Adrenal gland (tissue), 5 donors: Measurements from ENCODE around the gene LENG9.

ENCODE experiments used
- POLR2A ChIP-seq, 2 donors: fragments of 450-650 bp; IDR thresholded peaks; one replicate each; pipeline ENCODE4 v1.6.1; 2017; ENCODE audit warnings: antibody characterized with exemption in 2 of 2, mild to moderate bottlenecking in 2 of 2, moderate library complexity in 1 of 2
- TF ChIP-seq, protein P1 (sequence below), 6 experiments: fragments of 450-650 bp in 4 of 6; fragments of 200-600 bp in 2 of 6; sonication (generic) in 1 of 6; IDR thresholded peaks; 1 replicate in 5 of 6; 2 replicates in 1 of 6; pipeline versions ENCODE4 v1.5.1 to v1.8.0; 2016 to 2021; ENCODE audit warnings: antibody characterized with exemption in 6 of 6, mild to moderate bottlenecking in 2 of 6, moderate library complexity in 1 of 6
- donor health status: DM: no; HTN: no; CAD: no.

DNA sequence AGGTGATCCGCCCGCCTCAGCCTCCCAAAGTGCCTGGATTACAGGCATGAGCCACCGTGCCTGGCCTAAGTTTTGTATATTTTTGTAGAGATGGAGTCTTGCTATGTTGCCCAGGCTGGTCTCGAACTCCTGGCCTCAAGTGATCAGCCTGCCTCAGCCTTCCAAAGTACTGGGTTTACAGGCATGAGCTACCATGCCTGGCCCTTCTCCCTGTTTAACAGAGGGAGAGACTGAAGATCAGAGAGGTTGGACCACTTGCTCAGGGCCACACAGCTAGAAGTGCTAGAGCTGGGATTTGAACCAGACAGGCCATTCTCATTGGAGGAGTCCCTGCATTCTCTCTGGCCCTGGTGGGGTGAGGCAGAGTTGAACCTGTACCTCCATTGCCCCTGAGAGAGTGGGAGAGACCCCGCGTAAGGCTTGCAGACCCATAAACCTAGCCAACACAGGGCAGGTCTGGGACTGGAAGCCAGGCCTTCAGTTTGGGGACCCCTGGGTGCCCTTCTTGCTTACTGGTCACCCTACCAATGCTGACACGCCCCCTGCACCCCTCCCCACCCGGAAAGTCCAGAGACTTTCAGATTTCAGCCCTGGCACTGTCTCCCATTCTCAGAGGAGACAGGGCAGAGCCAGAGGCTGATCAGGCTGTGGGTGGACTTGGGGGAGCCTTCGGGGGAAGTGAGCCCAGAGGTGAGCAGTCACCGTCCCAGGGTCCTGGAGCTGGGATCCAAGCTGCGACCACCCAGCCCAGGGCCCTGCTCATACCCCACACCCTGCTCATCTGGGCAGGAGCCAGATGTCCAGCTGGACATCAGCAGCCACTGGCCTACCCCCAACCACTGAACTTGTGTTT is 35.0 kb downstream of the LENG9 start:
- no peak for TF ChIP-seq POLR2A (IDR thresholded peaks at IDR 0.05)
- TF ChIP-seq, protein P1, sequence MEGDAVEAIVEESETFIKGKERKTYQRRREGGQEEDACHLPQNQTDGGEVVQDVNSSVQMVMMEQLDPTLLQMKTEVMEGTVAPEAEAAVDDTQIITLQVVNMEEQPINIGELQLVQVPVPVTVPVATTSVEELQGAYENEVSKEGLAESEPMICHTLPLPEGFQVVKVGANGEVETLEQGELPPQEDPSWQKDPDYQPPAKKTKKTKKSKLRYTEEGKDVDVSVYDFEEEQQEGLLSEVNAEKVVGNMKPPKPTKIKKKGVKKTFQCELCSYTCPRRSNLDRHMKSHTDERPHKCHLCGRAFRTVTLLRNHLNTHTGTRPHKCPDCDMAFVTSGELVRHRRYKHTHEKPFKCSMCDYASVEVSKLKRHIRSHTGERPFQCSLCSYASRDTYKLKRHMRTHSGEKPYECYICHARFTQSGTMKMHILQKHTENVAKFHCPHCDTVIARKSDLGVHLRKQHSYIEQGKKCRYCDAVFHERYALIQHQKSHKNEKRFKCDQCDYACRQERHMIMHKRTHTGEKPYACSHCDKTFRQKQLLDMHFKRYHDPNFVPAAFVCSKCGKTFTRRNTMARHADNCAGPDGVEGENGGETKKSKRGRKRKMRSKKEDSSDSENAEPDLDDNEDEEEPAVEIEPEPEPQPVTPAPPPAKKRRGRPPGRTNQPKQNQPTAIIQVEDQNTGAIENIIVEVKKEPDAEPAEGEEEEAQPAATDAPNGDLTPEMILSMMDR (IDR thresholded peaks at IDR 0.05) = no peak
